ENCODE data around the gene GNAI2. TPM values are rescaled to one million over a fixed set of nuclear protein-coding genes. Genes with fewer than 3 reads are reported as not detected.

GNAI2 gene
- polyA plus RNA-seq, 1 donor (not counting 4 experiments of a cell fraction or from before 2014, with no cell fraction given): 268 TPM

DNA sequence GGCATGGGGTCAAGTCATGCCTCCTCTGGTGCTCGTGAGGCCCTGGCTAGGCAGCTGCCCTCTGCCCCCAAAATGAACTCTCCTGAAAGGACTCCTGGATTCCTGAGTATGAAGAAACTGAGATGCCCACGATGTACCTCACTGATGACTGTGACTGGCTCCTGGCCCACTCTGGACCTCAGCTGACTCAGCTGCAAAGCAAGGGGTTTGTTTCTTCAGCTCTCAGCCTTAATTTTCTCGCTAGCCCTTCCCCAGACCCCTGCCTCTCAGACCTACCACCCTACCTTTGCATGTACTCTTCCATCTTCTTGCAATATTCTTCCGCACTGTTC is 5.2 kb upstream of the GNAI2 start:
- H3K9ac ChIP-seq (ENCODE audit: control insufficient read depth, extremely low read depth, insufficient read depth, low read length): no peak overlapping the region
- no peaks in the 10 kb centered on the region for H3K79me2 ChIP-seq (ENCODE audit: control insufficient read depth, insufficient read depth, low read length)
- FAIRE-seq (no peak), DNase-seq (ENCODE audit: low read depth, low spot score) (no peak)
- peaks cover 15% of the 10 kb centered on the region for H3K4me1 ChIP-seq (ENCODE audit: control insufficient read depth, extremely low read depth, insufficient read depth, low read length)
- TF ChIP-seq, protein P1, sequence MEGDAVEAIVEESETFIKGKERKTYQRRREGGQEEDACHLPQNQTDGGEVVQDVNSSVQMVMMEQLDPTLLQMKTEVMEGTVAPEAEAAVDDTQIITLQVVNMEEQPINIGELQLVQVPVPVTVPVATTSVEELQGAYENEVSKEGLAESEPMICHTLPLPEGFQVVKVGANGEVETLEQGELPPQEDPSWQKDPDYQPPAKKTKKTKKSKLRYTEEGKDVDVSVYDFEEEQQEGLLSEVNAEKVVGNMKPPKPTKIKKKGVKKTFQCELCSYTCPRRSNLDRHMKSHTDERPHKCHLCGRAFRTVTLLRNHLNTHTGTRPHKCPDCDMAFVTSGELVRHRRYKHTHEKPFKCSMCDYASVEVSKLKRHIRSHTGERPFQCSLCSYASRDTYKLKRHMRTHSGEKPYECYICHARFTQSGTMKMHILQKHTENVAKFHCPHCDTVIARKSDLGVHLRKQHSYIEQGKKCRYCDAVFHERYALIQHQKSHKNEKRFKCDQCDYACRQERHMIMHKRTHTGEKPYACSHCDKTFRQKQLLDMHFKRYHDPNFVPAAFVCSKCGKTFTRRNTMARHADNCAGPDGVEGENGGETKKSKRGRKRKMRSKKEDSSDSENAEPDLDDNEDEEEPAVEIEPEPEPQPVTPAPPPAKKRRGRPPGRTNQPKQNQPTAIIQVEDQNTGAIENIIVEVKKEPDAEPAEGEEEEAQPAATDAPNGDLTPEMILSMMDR (optimal IDR thresholded peaks at IDR 0.05 in 1 of 3, IDR thresholded peaks at IDR 0.05 in 1 of 3, conservative IDR thresholded peaks at IDR 0.05 in 1 of 3; ENCODE audit: extremely low read depth in 1 of 3, insufficient read depth in 2 of 3, low read length in 3 of 3): no peak
- no peak for TF ChIP-seq EZH2 (IDR thresholded peaks at IDR 0.05; ENCODE audit: low read length)
- H3K4me3 ChIP-seq (ENCODE audit: control insufficient read depth in 2 of 3, extremely low read depth in 1 of 3, insufficient read depth in 2 of 3, low read depth in 1 of 3, low read length in 3 of 3): no peak overlapping the region
- no peaks in the 10 kb centered on the region for H3K36me3 ChIP-seq (ENCODE audit: control insufficient read depth in 2 of 2, extremely low read depth in 1 of 2, insufficient read depth in 2 of 2, low read length in 2 of 2)
- H3K27ac ChIP-seq (ENCODE audit: control insufficient read depth, insufficient read depth, low read length): no peak overlapping the region
- no peaks in the 10 kb centered on the region for H3K9me1 ChIP-seq (ENCODE audit: control insufficient read depth, extremely low read depth, insufficient read depth, low read length)
- no peaks in the 10 kb centered on the region for H4K20me1 ChIP-seq (ENCODE audit: control insufficient read depth, extremely low read depth, insufficient read depth, low read length)
- dilution Hi-C loops (cut with MboI; ENCODE audit: extremely low pct_ligation_motif_present, low sequenced_read_pairs): no loop called here
- H2AFZ ChIP-seq (ENCODE audit: control insufficient read depth, low read length): no peak overlapping the region
- H3K9me3 ChIP-seq (ENCODE audit: control insufficient read depth, low read depth, low read length): no peaks in the 10 kb centered on the region
- no peaks in the 10 kb centered on the region for H3K27me3 ChIP-seq (ENCODE audit: control insufficient read depth, extremely low read depth, insufficient read depth, low read length)
- H3K4me2 ChIP-seq (ENCODE audit: control insufficient read depth, extremely low read depth, insufficient read depth, low read depth, low read length): no peak overlapping the region

DNA sequence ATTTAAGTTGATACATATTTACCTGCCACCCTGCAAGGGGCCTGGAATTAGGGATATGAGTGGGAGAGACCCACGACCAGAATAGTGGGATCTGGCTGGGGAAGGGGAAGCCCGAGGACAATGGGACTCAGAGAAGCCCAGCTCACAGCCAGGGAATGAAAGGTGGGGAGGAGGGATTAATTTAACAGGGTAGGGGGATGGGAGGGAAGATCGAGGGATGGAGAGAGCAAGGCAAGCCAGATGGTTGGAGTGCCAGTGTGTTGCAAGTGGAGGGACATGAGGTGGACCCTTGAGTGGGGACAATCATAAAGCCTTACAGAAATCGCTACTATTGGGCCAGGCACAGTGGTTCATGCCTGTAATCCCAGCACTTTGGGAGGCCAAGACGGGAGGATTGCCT is 4.4 kb upstream of the GNAI2 start:
- dilution Hi-C loops (cut with MboI; ENCODE audit: extremely low pct_ligation_motif_present, low sequenced_read_pairs): no loop called here
- no peak for FAIRE-seq

More for the DNA sequence above, 4.4 kb upstream of the GNAI2 start:
- DNase-seq (ENCODE audit: low read depth, low spot score): no peak
- no peaks in the 10 kb centered on the region for H3K27me3 ChIP-seq (ENCODE audit: control insufficient read depth, extremely low read depth, insufficient read depth, low read length)
- H3K9me3 ChIP-seq (ENCODE audit: control insufficient read depth, low read depth, low read length): no peaks in the 10 kb centered on the region
- H4K20me1 ChIP-seq (ENCODE audit: control insufficient read depth, extremely low read depth, insufficient read depth, low read length): no peaks in the 10 kb centered on the region
- TF ChIP-seq, protein P1 (optimal IDR thresholded peaks at IDR 0.05 in 1 of 3, IDR thresholded peaks at IDR 0.05 in 1 of 3, conservative IDR thresholded peaks at IDR 0.05 in 1 of 3; ENCODE audit: extremely low read depth in 1 of 3, insufficient read depth in 2 of 3, low read length in 3 of 3): no peak
- no peak for TF ChIP-seq EZH2 (IDR thresholded peaks at IDR 0.05; ENCODE audit: low read length)
- peaks cover 15% of the 10 kb centered on the region for H3K4me1 ChIP-seq (ENCODE audit: control insufficient read depth, extremely low read depth, insufficient read depth, low read length)
- H3K4me2 ChIP-seq (ENCODE audit: control insufficient read depth, extremely low read depth, insufficient read depth, low read depth, low read length): no peak overlapping the region
- H3K36me3 ChIP-seq (ENCODE audit: control insufficient read depth in 2 of 2, extremely low read depth in 1 of 2, insufficient read depth in 2 of 2, low read length in 2 of 2): no peaks in the 10 kb centered on the region
- H3K9me1 ChIP-seq (ENCODE audit: control insufficient read depth, extremely low read depth, insufficient read depth, low read length): no peaks in the 10 kb centered on the region
- no peak overlapping the region for H3K9ac ChIP-seq (ENCODE audit: control insufficient read depth, extremely low read depth, insufficient read depth, low read length)
- H2AFZ ChIP-seq (ENCODE audit: control insufficient read depth, low read length): no peak overlapping the region
- no peak overlapping the region for H3K4me3 ChIP-seq (ENCODE audit: control insufficient read depth in 2 of 3, extremely low read depth in 1 of 3, insufficient read depth in 2 of 3, low read depth in 1 of 3, low read length in 3 of 3)
- no peak overlapping the region for H3K27ac ChIP-seq (ENCODE audit: control insufficient read depth, insufficient read depth, low read length)
- peaks cover 5% of the 10 kb centered on the region for H3K79me2 ChIP-seq (ENCODE audit: control insufficient read depth, insufficient read depth, low read length)
